HG03097 (cell line): ENCODE data around the gene TSPAN9.

Experiments used
- ATAC-seq: cut with Tn5 transposase; IDR thresholded peaks from one replicate; pipeline ENCODE4 v1.9.1; 2021; ENCODE audit not compliant: unreplicated experiment, low FRiP score

Gene TSPAN9

GRCh38 chr12:3283137-3283680, 206.0 kb downstream of the TSPAN9 start:
- no peak for ATAC-seq

DNA sequence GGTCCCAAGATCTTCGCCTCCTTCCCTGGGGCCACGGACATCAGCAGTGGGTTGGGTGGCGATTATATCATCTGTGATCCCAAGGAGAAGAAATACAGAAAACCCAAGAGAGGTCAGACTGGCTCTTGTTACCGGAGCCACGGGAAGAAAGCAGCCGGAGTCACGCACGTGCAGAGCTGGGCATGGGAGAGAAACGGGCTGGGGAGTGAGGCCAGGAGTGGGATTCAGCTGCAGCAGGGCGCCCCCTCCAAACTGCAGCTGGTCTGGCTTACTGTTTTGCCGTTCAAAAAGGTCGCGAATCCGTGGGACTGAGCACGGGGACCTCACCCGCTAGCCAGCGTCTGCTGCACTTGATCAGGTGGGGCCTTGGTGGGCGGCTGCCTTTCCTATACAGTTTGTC, 207.2 kb downstream of the TSPAN9 start:
- no peak for ATAC-seq

DNA sequence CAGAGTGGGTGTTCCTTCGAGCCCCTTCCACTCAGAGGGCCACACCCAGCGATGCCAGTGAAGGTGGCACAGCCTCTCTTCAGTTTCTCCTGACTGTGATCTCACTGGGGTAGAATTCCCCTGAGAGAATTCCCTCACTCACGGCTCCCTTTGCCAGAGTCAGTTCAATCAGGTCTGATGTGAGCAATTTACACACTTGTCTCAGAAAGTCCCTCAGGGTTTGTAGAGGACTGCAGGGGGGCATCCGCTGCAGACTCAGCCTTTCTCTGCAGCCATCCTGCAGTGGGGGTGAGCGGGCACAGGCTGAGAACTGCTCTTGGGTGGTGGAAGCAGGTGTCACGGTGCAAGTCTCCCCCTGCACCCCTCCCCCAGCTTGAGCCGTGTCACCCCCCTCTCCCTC, 208.4 kb downstream of the TSPAN9 start:
- no peak for ATAC-seq

DNA sequence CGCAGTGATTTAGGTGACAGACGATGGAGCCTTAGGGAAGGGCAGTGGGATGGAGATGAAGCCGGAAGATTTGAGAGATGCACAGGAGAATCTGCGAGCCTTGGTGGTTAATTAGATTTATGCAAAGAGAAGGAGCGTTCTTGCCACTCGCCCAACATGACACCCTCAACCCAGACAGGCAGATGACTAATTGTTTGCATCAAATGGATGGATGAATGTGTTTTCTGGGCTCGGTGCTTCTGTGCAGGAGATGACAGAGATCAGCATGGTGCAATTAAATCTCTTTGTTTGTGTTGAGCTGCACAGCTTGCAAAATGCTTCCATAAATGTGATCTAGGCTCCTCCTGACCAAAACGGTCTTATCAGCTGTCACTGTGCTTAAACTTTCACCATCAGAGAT, 211.5 kb downstream of the TSPAN9 start:
- no peak for ATAC-seq

- ATAC-seq, result no peak
Observed at GRCh38 chr12:3289702-3290101, 212.5 kb downstream of the TSPAN9 start.

DNA sequence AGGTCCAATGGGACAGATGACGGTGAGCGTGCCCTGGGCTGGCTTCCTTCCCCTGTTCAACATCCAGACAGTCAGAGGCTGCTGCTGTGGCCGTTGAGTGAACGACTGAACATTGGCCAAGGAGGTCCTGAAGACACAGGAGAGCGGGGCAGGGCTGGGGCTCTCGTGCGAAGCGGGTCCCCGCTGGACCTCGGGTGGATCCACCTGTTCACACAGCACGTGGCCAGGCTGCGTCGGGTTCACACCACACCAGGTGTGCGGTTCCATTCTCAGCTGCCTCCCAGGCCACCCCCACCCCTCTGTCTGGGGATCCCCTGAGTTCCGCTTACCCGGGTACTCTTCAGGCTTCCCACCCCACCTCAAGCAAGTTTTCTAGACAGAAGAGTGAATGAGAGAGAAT, 214.8 kb downstream of the TSPAN9 start:
- no peak for ATAC-seq

- ATAC-seq, result no peak
Observed at GRCh38 chr12:3292677-3293412, 215.7 kb downstream of the TSPAN9 start.

GRCh38 chr12:3293446-3294161, 216.4 kb downstream of the TSPAN9 start:
- no peak for ATAC-seq

DNA sequence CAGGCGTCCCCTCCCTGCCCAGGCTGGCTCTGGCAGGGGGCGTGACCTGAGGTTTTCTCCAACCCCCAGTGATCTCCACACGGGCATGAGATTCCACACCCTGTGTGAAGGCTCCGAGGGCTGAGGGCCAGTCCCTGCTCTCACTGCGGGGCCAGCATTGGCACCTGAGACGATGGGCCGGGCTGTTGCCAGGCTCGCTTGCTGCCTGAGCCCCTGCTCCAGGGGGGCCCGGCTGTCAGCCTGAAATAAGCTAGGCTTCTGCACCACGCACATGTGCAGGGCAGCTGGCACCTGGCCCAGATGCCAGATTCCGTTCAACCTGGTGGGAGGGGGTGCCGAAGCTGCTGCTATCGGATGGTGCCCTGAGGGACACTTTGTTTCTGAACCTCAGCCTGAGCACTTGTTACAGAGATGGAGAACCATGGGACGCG, 217.3 kb downstream of the TSPAN9 start:
- ATAC-seq, result no peak

- ATAC-seq, result no peak
Observed at GRCh38 chr12:3295225-3295624, 218.0 kb downstream of the TSPAN9 start.

- no peak for ATAC-seq
Observed at GRCh38 chr12:3295646-3296408, 218.6 kb downstream of the TSPAN9 start.

GRCh38 chr12:3296409-3296701, 219.2 kb downstream of the TSPAN9 start:
- ATAC-seq, result no peak

DNA sequence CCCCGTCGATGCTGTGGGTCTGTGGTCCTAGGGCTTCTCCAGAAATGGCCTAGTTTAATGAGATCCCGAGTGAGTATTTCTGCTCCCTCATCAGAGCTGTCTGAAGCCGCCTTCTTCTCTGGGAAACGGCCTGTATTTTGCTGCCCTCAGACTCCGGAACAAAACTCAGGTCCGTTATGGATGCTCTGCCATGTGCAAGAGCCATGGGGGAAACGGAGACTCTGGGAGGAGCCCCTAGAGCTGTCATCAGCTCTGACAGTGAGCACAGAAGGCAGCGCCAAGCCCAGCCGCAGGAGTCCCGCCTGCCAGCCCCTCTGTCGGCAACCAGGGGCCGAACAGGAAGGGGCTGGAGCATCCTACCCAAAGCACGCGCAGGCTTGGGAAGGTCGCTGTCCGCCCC, 221.4 kb downstream of the TSPAN9 start:
- no peak for ATAC-seq

DNA sequence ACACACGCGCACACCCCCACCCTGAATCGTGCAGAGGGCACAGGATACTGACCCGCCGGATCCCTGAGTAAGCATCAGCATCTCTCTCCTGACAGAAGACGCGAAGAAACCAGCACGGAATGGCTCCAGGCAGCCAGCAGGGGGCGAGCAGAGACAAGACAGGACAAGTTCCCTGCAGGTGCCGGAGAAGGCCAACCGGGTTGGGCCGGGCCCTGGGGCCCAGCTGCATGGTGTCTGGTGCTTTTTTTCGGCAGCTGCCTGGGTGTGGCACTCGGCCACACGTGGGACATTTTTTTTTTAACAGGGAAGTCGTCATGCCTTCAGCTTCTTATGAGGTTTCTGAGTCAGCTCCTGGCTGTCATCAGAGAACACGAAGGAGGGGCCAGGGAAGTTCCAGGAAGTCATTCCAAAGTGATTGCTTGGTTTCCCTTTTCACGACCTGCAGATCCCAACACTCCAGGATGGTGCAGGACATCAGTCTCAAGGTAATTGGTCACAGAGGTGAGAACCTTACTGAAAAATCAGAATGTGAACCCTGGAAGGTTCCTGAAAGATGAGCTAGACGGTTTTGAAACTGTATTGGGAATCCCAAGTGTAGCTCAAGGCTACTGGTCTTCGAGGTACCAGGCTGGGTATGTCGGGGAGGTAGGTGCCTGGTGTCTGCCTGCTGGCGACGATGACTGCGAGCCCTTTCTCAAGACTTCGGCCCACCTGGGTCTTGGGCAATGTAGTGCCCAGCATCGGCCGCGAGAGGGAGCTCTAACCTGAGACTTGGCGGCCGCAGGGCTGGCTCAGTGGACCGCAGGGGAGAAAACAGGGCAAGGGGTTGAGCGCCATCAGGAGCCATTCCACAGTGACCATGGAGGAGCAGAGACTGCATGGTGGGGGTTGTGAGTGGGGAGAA, 223.0 kb downstream of the TSPAN9 start:
- no peak for ATAC-seq

GRCh38 chr12:3300833-3301401, 223.7 kb downstream of the TSPAN9 start:
- ATAC-seq, result no peak

DNA sequence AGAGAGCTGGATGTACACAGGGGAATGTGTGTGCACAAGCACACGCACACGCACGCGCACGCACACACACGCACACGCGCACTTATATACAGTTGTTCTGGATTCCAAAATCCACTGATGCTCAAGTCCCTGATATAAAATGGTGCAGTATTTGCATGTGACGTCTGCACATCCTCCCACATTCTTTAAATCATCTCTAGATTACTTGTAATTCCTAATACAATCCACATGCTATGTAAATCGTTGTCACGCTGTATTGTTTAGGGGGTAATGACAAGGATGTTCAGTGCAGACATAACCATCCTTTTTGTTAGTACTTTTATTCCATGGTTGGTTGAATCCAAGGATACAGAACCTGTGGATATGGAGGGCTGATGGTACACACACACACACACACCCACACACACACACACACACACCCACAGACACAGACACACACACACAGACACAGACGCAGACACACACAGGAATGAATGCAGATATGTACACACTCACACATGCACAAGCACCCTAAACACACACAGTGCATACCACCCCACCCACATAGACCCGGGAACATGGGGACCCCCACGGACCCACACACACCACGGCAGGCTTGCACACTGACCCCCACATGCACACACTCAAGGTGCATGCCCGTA, 225.3 kb downstream of the TSPAN9 start:
- no peak for ATAC-seq

- ATAC-seq, result no peak
Observed at GRCh38 chr12:3303410-3304136, 226.4 kb downstream of the TSPAN9 start.

DNA sequence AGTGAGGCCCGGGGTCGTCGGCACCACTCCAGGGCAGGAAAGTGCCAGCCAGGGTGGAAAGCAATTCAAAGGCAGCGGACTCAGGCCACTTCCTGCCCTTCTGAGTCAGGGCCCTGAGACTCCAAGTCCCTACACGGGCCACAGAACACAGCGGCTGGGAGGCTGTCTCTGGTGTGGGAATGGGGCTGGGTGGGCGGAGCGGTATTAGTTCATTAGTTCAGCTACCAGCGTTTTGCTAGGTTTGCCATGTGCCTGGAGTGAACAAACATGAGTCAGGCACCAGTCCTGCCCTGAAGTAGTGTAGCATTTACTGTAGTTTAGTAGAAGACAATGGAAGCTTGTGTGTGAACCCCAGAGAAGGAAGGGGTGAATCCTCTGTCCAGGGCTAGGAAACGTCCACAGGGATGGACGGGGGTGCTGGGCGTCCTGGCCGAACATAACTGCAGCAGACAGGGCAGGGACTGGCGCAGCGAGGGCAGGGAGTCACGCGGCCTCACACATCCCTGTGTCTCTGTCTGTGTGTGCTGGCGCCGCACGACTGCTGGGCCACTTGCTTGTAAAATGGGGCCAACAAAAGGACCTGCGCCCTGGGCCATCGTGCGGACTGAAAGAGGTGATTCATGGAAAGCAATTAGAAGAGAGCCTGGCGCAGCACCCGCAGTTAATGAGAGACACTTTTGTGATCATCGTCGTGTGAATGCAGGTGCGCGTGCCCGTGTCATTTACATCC, 227.4 kb downstream of the TSPAN9 start:
- no peak for ATAC-seq
